GM18868 (cell line): ENCODE data around the gene RAB8B.

Experiments
- ATAC-seq: cut with Tn5 transposase; IDR thresholded peaks from one replicate; pipeline ENCODE4 v1.9.1; 2021; ENCODE audit warnings: mild to moderate bottlenecking, moderate library complexity; ENCODE audit not compliant: unreplicated experiment

RAB8B gene

GRCh38 chr15:63260791-63261190 lies 71.4 kb downstream of the RAB8B start:
- ATAC-seq, result no peak

GRCh38 chr15:63261311-63261710 lies 71.9 kb downstream of the RAB8B start:
- ATAC-seq, result no peak

GRCh38 chr15:63263519-63263918 lies 74.1 kb downstream of the RAB8B start:
- ATAC-seq, result no peak

- no peak for ATAC-seq
These were observed 75.4 kb downstream of the RAB8B start for GRCh38 chr15:63264688-63265293.

GRCh38 chr15:63274427-63274826 lies 85.0 kb downstream of the RAB8B start:
- ATAC-seq, result no peak

- ATAC-seq, result no peak
These were observed 87.1 kb downstream of the RAB8B start for GRCh38 chr15:63276342-63277037.

GRCh38 chr15:63277038-63277892 lies 87.9 kb downstream of the RAB8B start, which contains the start of gene APH1B:
APH1B (plus strand) TSS chr15:63277605; CDS start chr15:63277624, 19 bp downstream.
- peak; percentile 77 for ATAC-seq

- peak; percentile 7 for ATAC-seq
These were observed 88.6 kb downstream of the RAB8B start for GRCh38 chr15:63277893-63278456.

- ATAC-seq, result no peak
These were observed 93.7 kb downstream of the RAB8B start for GRCh38 chr15:63283126-63283525.

GRCh38 chr15:63284335-63284734 lies 94.9 kb downstream of the RAB8B start:
- no peak for ATAC-seq

GRCh38 chr15:63287109-63287508 lies 97.7 kb downstream of the RAB8B start:
- ATAC-seq, result no peak

- ATAC-seq, result no peak
These were observed 98.9 kb downstream of the RAB8B start for GRCh38 chr15:63288342-63288741.

GRCh38 chr15:63288778-63289378 lies 99.5 kb downstream of the RAB8B start:
- ATAC-seq, result no peak

- no peak for ATAC-seq
These were observed 102.1 kb downstream of the RAB8B start for GRCh38 chr15:63291507-63291906.

- no peak for ATAC-seq
These were observed 102.8 kb downstream of the RAB8B start for GRCh38 chr15:63292241-63292640.

- ATAC-seq, result peak; percentile 88
These were observed 103.4 kb downstream of the RAB8B start for GRCh38 chr15:63292771-63293170.

GRCh38 chr15:63294359-63294758 lies 105.0 kb downstream of the RAB8B start:
- ATAC-seq, result no peak

GRCh38 chr15:63295341-63295740 lies 105.9 kb downstream of the RAB8B start:
- no peak for ATAC-seq

- no peak for ATAC-seq
These were observed 106.8 kb downstream of the RAB8B start for GRCh38 chr15:63296195-63296594.

- no peak for ATAC-seq
These were observed 110.7 kb downstream of the RAB8B start for GRCh38 chr15:63299943-63300575.
